NOMO-1 treated with DMSO at 0.1 percent for 48 hours (cell line): Measurements from ENCODE around the gene WNT7A.

Experiments used
- DNase-seq: peaks from one replicate; lab custom pipeline; 2025; ENCODE audit not compliant: unreplicated experiment; lab: John Stamatoyannopoulos, UW

Gene WNT7A

DNA sequence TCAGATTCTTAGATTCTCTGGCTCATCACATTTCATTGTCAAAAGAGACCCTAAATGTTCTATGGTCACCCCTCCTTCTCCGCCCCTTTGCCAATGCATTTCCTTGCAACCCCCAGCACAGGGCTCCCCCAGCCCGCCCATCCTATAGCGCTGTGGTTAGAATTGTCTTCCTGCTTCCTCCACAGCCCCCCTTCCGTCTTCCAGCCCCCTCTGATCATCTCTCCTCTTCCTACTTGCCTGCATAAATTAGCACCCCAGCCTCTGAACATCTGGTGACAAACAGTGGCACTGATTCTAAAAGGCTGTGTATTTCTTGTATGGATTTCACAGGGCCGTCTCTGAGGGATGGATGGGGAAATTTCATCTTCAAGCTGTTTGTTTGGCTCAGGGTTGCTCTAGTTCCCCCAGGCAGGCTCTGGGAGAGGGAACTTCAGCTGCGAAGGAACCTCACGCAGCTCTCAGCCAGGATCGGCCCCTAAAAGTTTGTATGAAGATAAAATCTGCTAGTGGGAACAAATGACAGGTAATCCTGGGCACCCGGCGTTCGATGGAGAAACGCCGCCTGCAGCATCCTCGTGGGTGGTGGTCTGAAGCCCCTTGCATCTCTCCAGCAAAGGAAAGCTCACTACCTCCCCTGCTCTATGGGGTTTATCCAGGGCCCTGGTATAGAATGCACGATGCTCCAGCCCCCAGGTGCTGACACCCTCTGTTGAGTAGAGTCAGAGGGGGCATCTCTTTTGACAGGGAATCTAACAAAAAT lies 83.0 kb downstream of the WNT7A start:
- no peak for DNase-seq

DNA sequence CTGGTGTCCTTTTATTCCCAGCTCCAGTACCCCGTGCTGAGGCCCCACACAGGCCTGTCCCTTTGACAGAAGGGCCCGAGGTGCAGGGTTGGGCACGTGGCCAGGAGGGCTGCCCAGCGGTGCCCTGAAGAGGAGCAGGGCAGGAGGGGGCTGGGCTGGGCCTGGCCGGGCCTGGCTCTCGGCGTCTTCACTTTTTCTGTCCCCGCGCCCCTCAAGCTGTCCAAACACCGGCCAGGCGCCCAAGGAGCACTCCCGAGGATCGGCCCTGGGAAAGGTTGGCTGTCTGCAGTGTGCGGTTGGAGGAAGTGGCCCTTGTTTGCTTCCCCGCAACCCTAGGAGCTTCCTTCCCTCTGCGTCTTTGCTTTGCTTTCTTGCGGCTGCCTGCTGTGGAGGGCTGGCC lies 84.1 kb downstream of the WNT7A start:
- no peak for DNase-seq

DNA sequence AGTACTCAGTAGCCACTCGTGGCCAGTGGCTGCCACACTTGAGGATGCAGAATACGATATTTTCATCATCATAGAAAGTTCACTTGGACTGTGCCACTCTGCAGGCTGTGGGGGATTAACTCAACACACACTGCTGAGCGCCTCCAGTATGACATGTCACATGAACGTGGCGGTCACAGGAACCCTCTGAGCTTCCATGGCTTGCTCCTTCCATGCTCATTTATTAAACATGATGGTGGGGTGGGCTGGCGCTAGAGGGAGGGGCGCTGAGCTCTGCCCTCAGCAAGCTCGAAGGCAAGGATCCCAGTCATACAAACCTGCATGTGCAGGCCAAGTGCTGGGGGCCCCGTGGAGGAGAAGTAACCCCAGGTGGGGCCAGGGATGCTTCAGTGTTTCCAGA lies 85.5 kb downstream of the WNT7A start:
- no peak for DNase-seq

DNA sequence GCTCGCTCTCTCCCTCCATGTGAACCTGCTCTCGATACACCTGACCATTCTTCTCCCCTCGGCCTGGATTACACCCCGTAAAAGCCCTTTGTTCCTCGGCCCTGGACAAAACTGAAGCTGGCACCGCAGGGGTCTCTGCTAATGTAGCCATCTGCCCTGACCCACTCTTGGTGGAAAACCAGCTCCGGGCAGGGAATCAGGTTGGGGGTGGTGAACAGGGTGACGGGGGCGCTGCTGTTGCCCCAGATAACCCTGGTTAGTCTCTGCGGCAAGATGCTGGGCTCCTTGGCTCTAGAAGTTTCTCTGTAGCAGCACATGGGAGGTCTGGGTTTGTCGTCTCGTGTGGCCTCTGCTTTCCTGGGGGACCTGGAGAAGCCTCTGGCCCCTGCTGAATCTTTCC lies 86.4 kb downstream of the WNT7A start:
- no peak for DNase-seq

DNA sequence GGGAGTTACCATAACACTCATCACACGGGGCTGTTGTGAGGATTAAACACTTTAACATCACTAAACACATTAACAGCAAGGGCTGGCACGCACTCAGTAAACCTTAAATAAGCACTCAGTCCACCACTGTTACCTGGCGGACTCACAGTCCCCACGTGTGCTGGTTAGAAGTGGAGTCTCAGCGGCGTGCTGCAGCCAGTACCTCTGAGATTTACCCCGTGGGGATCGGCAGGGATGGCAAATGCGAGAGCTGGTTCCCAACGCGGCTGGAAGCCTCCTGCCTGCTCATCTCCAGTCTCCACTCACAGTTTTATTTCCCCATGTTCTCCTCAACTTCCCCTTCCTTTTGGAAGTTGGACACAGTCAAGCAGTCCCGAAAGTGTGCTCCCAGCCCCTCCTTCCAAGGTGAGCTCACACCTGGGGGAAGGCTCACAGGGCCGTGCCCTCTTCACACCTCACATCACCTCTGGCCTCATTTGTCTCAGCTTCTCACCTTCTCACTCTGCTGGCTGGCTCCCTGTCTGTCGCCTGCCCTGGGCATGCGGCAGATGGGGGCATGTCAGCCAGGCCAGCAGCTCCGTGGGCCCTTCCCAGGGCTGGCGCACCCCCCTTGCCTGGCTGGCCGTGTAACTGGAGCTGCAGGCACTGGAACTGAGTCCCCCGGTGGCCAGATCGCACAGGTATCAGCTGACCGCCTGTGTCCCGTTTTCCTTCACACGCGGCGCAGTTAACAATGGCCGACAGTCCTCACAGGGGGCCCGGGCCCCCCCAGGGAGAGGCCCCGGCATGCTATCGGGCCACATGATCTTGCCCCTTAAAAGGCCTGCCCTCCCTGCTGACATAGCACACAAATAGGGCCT lies 87.1 kb downstream of the WNT7A start:
- DNase-seq = no peak

DNA sequence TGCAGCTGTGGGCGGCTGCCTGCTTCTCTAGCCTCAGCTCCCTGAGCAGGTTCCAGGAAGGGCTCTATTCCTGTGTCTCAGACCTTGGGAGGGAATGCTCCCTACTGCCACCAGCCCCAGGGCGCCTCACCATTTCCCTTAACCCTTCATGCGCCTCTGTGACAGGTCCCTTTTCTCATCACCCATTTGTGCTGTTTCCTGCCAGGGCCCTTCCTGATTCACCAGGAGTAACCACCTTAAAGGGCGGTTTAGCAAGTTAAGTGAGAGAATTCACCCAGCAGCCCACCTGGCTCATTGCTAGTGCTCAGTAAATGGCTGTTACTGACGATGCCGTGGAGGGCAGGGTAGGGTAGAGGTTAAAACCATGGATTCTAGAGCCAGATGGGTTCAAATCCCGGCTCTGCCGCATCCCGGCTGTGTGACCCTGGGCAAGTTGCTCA lies 87.8 kb downstream of the WNT7A start:
- no peak for DNase-seq

DNA sequence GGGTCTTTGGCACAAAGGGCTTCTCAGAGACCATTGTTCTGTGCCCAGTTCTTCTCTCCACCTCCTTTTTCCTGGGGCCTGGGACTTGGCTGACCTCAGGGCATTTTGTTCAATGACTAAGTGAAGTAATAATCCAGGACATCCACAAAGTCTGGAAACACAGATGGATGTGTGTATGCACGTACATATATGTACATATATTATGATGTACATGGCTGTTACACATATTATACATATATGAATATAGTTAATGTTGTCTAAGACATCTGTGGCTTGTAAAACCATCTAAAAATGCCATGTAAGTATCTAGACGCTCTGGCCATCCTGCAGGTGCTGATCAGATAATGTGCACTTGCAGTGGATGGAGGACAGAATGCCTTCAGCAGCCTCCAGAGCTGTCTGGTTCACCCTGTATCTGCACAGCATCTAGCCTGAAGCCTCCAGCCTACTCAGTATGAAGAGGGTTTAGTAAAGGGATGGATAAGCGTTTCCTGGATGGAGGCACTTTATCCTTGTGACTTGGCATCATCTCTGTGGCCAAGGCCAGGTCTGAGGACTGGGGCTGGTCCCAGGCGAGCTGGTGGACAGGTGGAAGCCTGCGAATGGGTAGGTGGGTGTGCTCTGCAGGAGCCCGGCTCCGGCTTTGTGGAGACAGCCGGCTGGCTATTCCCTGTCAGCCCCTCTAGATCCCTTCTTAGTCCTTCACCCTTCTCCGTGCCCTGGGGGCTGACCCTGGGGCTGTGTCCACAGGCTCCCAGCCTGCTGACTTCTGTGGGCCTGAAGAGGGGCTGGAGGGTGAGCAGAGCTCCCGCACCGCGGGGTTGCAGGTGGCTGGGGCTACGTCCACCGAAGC lies 88.4 kb downstream of the WNT7A start:
- DNase-seq = no peak

DNA sequence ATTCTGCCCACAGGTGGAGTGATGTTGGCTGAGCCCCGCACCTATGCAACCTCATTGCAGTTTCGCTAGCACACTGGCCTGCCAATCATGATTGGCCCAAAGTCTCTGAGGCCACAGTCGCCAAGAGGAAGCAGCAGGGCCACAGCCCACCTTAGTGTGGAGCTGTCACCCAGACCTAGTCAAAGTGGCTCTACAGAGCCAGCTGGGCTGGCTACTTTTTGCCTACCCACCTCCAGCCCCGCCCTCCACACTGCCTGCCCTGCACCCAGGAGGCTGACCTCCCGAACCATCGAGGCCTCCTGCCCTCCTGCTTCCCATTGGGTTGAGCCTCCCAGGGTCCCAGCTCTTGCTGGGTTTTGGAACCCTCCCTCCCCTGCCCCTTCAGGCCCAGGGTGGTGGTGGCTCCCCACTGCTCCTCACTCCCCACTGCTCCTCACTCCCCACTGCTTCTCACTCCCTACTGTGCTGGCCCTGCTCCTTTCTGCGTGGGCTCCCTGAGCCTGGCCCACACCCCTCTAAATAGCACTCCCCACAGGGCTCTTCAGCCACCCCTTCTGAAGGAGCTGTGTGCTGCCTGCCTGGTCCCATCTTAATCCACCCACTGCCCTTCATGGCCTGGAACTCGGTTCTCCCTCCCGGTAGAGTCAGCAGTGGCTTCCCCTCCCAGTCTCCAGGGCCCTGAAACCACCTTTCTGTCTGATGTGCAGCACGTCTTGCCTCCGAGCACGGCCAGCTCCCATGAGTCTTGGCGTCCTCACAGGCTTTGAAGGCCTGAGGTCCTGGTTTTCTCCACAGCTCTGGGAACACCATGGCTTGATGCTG lies 89.3 kb downstream of the WNT7A start:
- DNase-seq = no peak

DNA sequence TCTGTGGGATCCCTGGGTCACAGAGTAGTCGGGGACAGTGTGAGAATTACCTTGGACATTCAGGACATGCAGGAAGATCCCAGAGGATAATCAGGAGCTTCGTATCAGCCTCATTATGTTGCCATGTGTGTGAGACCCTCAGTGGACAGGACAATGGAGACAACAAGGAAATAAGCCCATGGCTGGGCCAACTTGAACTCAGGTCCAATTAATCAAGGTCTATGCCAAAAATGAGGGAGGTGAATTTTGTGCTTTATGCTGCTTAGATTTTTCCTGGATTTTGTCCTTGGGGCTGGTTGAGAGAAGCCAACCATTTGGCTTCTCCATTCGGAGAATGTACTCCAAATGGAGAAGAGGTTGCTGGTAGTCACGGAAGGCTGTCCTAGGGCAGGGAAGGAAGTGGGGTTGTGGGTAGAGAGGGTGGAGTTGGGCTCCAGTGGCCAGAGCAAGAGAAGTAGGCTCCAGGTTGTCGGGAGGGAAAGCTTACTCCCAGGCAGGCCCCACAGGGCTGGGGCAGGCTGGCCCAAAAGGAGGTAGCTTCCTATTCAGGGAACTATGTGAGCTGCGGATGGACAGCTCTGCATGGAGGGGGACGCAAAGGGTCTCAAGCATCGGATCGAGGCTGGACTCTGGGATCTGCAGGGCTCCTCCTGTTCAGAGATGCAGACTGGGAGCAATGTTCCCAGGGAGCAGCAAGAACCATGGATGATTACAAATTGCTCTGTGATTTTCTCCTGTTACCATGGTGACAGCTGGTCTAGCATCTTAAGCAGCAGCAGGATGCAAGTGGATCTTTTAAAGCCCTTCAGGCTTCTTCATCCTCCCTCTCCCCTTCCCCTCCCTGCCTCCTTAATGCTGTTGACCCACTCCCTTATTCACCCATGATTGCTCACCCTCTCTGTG lies 91.1 kb downstream of the WNT7A start:
- no peak for DNase-seq

DNA sequence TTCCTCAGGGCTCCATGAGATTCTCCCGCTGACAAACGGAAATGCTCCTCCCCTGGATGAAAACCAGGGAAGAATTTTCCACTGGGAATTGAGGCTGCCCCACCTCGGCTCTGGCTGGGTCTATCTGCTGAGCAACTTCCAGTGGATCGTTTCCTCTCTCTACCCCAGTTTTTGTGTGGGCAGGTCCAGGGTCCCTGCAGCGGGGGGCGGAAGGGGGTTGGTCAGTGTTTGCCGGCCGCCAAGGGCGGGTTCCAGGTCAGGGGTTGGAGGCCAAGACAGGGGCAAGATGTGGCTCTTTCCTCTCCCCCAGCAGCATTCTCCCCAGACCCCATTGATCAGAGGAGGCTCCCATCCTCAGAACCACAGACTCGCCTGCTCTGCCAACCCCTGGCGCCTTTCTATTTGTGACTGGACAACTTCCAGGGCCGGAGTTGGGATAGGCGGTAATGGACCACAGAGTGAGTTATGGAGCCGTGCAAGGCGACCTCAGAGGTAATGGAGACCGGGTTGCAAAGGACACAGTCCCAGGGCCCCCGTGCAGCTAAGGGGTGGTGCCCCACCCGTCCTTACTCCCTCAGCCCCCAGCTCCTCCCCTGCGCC lies 92.2 kb downstream of the WNT7A start:
- no peak for DNase-seq

DNA sequence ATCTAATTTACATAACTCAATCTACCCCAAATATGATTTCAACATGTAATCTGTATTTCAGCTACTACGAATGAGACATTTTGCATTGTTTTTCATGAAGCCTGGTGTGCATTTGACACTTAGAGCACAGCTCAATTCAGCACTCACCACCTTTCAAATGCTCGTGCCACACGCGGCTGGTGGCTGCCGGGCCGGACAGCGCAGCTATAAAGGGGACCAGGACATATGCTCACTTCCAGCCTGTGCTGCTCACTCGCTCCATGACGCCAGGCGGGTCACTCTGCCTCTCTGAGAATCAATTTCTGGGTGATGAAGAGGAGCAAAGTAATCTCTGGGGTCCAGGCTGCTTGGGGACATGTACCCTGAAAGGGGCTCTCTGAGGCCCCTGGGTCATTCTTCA lies 93.1 kb downstream of the WNT7A start:
- no peak for DNase-seq

DNA sequence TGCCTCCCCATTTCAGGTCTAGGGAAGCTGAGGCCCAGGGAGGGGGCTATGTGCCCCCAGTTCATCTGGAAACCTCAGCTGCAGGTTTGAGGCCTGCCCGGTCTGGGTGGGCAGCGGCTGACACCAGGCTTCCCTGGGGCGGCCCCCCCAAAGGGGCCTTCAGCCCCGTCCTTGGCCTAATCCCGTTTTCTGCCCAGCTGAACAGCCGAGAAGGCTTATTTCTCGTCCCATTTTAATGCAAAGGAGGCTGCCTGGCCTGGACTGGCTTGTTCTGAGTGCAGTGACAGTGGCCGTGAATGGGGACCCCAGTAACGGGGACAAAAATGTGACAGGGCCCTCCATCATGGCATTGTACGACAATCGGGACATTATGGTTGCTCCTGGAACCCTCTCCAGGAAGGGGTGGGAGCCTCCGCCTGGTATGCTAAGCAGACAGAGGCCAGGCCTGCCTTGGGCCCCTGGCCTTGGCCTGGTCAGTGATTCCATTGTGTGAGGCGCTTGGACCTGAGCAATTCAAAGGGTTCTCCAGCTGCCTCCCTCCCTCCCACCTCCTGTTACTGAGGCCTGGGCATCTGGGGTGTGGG lies 93.9 kb downstream of the WNT7A start:
- DNase-seq = no peak

DNA sequence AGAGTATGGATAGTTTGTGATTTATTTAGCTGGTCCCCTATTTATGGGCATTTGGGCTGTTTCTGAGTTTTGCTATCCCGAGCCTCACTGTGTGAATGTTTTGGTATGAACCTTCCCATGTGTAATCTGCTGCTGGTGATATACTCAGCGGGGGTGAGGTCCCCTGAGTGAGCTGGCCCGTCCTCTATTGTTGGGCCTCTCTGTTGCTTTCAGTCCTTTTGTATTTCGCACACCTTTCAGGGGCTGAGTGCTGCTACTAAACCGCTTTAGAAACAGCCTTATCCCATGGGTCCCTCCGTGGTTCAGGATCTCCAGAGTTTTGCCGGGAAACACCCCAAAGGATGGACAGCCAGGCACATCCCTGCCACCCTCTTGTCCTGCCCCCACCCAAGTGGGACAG lies 94.5 kb downstream of the WNT7A start:
- no peak for DNase-seq

DNA sequence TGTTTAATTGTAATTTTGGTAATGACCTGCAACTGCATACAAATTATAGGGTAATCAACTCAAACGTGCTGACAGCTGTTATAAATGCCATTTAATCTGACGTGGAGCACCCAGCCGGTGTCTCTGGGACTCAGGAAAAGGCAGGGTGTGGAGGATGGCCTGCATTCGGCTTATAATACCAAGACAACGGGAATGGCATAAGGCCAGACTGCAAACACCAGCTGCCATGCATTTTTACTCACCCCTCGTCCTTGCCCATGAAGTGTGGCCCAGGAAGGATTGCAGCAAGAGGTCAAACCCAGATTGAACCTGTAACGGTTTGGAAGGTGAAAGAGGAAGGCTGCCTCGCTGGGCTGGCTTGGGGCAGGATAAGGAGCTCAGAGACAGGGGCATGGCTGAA lies 96.4 kb downstream of the WNT7A start:
- no peak for DNase-seq

DNA sequence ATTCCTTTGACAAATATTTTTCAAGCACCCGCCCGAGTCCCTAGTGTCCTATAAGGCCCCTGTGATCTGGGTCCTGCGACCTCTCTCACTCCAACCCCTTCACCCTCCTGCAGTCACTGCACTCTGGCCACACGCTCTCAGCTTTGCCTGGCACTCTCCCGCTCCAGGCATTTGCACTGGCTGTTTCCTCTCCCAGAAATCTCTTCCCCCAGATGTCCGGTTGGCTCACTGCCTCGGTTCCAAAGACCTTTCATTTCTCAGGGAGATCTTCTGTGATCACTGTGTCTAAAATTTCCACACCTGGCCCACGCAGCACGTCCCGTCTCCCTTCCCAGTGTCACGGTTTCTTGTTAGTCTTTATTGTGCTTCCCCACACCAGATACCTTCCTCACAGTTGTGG lies 97.4 kb downstream of the WNT7A start:
- no peak for DNase-seq

DNA sequence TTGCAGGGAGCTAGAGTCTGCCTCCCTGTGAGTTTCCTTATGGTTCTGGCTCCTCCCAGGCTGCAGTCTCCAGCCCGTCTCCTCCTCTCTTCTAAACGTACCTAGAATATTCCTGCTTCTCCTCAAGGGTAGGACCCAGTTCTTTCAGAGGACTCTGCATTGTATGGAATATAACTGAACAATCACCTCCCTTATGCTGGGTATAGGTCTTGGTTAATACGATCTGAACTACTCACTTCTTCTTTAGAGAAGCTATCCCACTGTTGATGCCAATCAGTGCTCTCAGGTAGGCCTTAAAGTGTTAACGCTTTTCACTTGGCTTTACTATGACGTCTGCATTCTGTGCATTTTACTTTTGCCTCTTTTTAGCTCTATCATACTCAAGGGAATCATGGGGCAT lies 98.5 kb downstream of the WNT7A start:
- no peak for DNase-seq

DNA sequence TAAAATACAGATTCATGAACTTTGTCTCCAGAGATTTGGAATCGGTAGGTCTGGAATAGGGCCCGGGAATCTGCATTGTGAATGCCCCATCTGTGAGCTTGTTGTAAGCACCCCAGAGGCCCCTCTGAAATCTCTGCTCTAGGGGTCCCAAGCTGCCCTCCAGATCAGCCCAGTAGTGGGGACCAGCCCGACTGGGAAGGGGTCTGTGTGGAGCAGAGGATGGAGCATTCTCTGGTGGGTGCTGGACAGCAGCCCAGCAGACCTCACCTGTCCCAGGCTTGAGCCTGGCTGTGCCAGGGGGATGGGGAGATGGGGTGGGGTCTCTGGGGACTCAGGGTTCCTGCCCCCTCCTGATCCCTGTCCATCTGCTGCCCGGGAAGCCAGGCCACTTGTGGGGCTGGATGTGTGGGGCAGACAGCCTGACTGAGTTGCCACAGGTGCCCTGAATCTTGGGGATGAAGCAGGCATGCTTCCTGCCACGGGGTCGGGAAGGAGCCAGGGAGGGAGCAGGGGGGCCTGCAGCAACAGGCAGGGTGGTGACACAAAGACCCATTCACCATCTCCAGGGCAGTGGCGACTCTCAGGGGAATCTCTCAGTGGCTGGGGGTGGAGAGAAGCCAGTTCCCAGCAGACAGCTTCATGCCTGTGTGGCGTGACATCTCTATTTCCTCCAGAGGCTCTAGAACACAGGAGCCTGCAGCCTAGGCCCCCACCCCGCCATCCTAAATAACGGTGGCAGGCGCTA lies 99.3 kb downstream of the WNT7A start:
- no peak for DNase-seq
